Thyroid gland (tissue), 4 donors: ENCODE results near the gene PTPRN2. TPM values are rescaled to one million over a fixed set of nuclear protein-coding genes. Genes with fewer than 3 reads are reported as not detected.

Experiments used
- DNase-seq, 2 donors: peaks; one replicate each; pipeline ENCODE4 v3.0.0-alpha.2; 2019
- H3K27ac ChIP-seq, 3 donors: fragments of 200-600 bp; sonication (generic); 1 replicate in 2 of 3; 2 replicates in 1 of 3; pipeline ENCODE4 v1.5.1; 2016 to 2019; ENCODE audit warnings: mild to moderate bottlenecking in 1 of 3, moderate library complexity in 1 of 3
- H3K27me3 ChIP-seq: fragments of 200-600 bp; sonication (generic); one replicate; pipeline ENCODE4 v1.5.1; 2019
- H3K36me3 ChIP-seq, 2 donors: fragments of 200-600 bp; sonication (generic); one replicate each; pipeline ENCODE4 v1.5.1; 2016 to 2019
- H3K4me1 ChIP-seq, 2 donors: fragments of 200-600 bp; sonication (generic); one replicate each; pipeline ENCODE4 v1.5.1; 2017 to 2019
- H3K4me3 ChIP-seq, 3 donors: fragments of 200-600 bp; sonication (generic); replicated peaks in 1 of 3; 1 replicate in 2 of 3; 2 replicates in 1 of 3; pipeline ENCODE4 v1.5.1; 2016; ENCODE audit warnings: mild to moderate bottlenecking in 1 of 3
- H3K9me3 ChIP-seq: fragments of 200-600 bp; sonication (generic); one replicate; pipeline ENCODE4 v1.5.1; 2017
- POLR2A ChIP-seq, 2 donors: fragments of 450-650 bp; IDR thresholded peaks; one replicate each; pipeline ENCODE4 v1.6.1; 2017; ENCODE audit warnings: antibody characterized with exemption in 2 of 2, mild to moderate bottlenecking in 2 of 2, moderate library complexity in 1 of 2
- WGBS, 2 donors: methylation state at CpG; one replicate each; pipeline ENCODE4 v1.1.5; 2017; 5-methylcytosine and 5-hydroxymethylcytosine counted together
- intact Hi-C: fragments of 100-400 bp; cut with DNase I; formaldehyde crosslinking; loops from one replicate; pipeline ENCODE4 v1.15.1; 2023
- total RNA-seq, 4 donors: library from RNA; depleted of rRNA; stranded (reverse); fragments of >200 nt; gene quantifications; one replicate each; pipeline ENCODE4 v1.2.3, GENCODE V29; 2016
- TF ChIP-seq, protein P1 (sequence below), 6 experiments: fragments of 200-600 bp in 3 of 6; fragments of 450-650 bp in 3 of 6; sonication (generic) in 3 of 6; IDR thresholded peaks; one replicate each; pipeline ENCODE4 v1.5.1; 2016 to 2019; ENCODE audit warnings: antibody characterized with exemption in 6 of 6, mild to moderate bottlenecking in 2 of 6, inconsistent platforms in 1 of 6, moderate library complexity in 1 of 6

The PTPRN2 gene
- total RNA-seq, 4 donors from 2014 or later, result 4.2 to 9.9 (median 7.7) TPM

DNA sequence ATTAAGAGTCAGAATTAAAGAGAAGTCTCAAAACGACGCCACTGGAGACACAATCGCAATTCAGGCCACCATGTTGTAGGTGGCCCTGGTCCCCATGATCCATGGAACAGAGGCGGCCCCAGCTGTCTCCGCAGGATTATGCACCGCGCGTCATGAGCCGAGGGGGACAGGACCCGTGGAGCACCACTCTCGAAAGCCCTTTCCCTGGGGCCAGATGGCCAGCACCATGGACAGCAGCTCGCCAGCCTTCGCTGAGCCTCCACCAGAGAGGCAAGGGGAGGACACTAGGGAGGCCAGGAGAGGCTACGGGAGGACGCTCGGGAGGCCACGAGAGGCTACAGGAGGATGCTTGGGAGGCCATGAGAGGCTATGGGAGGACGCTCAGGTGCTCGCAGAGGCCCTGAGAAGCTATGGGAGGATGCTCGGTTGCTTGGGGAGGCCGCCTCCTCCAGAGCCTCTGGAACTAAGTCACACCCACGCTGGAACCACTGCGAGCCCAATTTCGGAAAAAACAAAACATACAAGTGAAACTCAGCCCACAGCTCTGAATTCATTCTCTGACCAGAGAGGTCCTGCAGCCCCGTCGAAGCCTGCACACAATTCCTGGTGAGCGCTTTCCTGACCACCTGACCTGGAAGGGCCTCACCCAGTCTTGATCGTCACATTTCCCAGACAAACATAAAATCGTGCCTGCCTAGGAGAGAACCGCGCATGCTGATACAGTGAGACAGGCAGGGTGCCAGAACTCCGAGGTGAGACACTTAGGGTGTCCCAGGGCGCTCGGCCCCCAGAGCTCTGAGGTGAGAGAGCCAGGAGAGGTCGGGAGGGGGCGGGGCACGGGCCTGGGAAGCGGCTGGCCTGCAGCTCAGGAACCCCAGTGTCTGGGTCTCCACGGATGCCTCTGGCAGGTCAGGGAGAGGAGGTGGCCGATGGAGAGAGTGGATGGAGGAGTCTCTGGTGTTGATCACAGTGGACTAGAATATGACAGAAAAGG lies 224.4 kb downstream of the PTPRN2 start:
- no peak overlapping the region for H3K4me3 ChIP-seq
- no peaks in the 10 kb centered on the region for H3K9me3 ChIP-seq
- no peaks in the 10 kb centered on the region for H3K36me3 ChIP-seq
- intact Hi-C loops, result no loop called here
- H3K27me3 ChIP-seq, result no peaks in the 10 kb centered on the region
- WGBS, 2 donors, result 75 to 78% methylated on average over 35 to 40 of the region's 40 CpGs
- H3K4me1 ChIP-seq, result no peaks in the 10 kb centered on the region
- TF ChIP-seq, protein P1, sequence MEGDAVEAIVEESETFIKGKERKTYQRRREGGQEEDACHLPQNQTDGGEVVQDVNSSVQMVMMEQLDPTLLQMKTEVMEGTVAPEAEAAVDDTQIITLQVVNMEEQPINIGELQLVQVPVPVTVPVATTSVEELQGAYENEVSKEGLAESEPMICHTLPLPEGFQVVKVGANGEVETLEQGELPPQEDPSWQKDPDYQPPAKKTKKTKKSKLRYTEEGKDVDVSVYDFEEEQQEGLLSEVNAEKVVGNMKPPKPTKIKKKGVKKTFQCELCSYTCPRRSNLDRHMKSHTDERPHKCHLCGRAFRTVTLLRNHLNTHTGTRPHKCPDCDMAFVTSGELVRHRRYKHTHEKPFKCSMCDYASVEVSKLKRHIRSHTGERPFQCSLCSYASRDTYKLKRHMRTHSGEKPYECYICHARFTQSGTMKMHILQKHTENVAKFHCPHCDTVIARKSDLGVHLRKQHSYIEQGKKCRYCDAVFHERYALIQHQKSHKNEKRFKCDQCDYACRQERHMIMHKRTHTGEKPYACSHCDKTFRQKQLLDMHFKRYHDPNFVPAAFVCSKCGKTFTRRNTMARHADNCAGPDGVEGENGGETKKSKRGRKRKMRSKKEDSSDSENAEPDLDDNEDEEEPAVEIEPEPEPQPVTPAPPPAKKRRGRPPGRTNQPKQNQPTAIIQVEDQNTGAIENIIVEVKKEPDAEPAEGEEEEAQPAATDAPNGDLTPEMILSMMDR (IDR thresholded peaks at IDR 0.05), result no peak
- no peak for TF ChIP-seq POLR2A (IDR thresholded peaks at IDR 0.05)
- DNase-seq, result no peak
- H3K27ac ChIP-seq, result no peak overlapping the region

DNA sequence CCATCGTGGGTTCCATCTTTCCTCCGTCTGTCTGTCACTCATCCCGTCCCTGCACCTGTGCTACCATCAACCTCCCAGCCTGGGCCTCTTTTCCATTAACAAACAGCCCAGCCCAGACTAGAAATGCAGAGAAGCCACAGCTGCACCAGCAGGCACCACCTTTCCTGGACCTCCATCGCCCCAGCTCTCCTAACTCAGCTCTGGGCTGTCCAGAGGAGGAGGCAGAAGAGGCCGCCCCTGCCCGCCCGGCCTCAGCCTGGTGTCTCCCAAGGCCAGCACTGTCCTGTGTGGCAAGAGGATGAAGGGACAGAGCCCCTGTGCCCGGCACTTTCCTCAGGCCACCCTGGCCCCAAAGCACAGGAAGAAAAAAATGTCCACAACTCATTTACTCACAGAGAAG lies 225.6 kb downstream of the PTPRN2 start:
- DNase-seq, result no peak
- Histone ChIP-seq H3K9me3 (no peaks in the 10 kb centered on the region), H3K36me3 (no peaks in the 10 kb centered on the region), H3K27me3 (no peaks in the 10 kb centered on the region), H3K27ac (no peak overlapping the region), H3K4me1 (no peaks in the 10 kb centered on the region), H3K4me3 (no peak overlapping the region)
- TF ChIP-seq POLR2A (IDR thresholded peaks at IDR 0.05), result no peak
- TF ChIP-seq, protein P1 (IDR thresholded peaks at IDR 0.05), result no peak
- intact Hi-C loops, result no loop called here
- 84 to 86% methylated on average over 8 of the region's 8 CpGs for WGBS, 2 donors

DNA sequence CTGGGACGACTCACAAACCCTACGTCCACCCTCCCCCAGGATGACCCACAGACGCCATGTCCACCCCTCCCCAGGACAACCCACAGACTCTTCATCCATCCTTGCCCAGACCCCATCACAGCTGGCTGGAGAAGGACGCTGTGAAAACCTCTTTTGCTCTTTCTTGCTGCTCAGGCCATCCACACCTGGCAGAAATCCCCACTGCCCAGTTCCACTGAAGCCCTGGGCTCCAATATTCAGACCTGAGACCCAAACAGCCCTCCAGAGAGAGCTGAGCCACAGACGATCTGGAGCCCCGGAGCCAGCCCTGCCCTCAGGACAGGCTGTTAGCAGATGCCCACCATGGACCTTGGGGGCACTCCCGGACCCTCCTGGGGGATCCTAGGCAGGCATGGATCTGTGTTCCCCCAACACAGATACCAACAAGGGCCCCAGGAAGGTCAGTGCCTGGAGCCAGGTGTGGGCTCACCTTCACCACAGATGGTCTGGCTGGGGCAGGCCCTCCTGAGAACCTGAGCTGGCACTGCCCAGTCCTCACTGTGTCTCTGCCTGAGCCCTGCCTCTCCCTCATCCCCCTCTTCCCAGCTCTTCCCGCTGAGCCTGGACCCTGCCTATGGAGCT lies 226.2 kb downstream of the PTPRN2 start:
- no peaks in the 10 kb centered on the region for H3K36me3 ChIP-seq
- intact Hi-C loops, result no loop called here

DNA sequence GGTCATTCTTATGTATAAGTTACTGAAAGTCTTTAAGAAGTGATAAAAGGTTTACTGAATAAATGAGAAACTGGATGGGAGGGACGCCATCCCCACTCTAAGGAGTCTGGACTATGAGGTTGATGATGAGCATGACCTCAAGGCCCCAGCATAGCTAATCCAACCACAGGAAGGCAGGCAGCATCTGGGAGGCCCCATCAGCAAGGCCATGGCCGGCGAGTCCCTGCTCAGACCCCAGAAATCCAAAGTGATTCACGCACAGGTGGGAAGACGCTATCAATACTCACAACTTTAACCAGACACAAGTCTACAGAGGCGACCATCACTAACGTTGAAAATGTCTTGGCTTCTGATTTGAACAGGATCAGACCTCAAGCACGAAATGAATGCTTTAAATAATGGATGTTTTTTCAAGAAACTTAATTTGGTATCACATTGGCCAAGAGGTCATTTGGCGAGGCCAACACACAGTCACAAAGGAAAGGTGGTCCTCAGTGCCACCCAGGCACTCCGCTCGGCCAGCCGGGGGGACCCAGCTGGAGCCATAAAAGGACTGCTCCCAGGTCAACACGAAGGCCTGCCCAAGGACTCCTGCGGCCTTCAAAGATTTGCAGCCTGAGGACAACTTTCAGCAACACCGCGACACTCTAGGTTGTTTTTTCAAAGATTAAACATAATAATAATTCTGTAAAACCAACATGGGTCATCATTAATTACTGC lies 228.5 kb downstream of the PTPRN2 start:
- Histone ChIP-seq H3K27me3 (no peaks in the 10 kb centered on the region), H3K4me1 (no peaks in the 10 kb centered on the region), H3K4me3 (no peak overlapping the region), H3K9me3 (no peaks in the 10 kb centered on the region), H3K36me3 (no peaks in the 10 kb centered on the region), H3K27ac (no peak overlapping the region)
- TF ChIP-seq, protein P1 (IDR thresholded peaks at IDR 0.05), result no peak
- no peak for TF ChIP-seq POLR2A (IDR thresholded peaks at IDR 0.05)
- no peak for DNase-seq
- intact Hi-C loops, result no loop called here
- WGBS, 2 donors, result 85 to 87% methylated on average over 16 of the region's 16 CpGs

More for the DNA sequence above, 226.2 kb downstream of the PTPRN2 start:
- Histone ChIP-seq H3K9me3 (no peaks in the 10 kb centered on the region), H3K4me3 (no peak overlapping the region), H3K27ac (no peak overlapping the region), H3K27me3 (no peaks in the 10 kb centered on the region), H3K4me1 (no peaks in the 10 kb centered on the region)
- no peak for DNase-seq
- 74 to 82% methylated on average over 3 to 6 of the region's 8 CpGs for WGBS, 2 donors
- TF ChIP-seq, protein P1 (IDR thresholded peaks at IDR 0.05), result no peak
- TF ChIP-seq POLR2A (IDR thresholded peaks at IDR 0.05), result no peak
